Epithelial cell of proximal tubule (primary cell): ENCODE measurements around the gene PER2. TPM values are rescaled to one million over a fixed set of nuclear protein-coding genes. Genes with fewer than 3 reads are reported as not detected.

ENCODE experiments used
- DNase-seq: peaks from one replicate; pipeline ENCODE4 v3.0.0-alpha.2; 2011; ENCODE audit warnings: low read depth
- H3K4me3 ChIP-seq: 2 replicates; pipeline ENCODE4 v1.5.1; 2011; ENCODE audit warnings: low read depth, mild to moderate bottlenecking, low read length
- total RNA-seq: library from RNA; depleted of rRNA; stranded (reverse); fragments of >200 nt; gene quantifications from 2 replicates; pipeline ENCODE4 v1.2.3, GENCODE V29; 2015
- TF ChIP-seq, protein P1 (sequence below): conservative IDR thresholded peaks from 2 replicates; pipeline ENCODE4 v1.5.1; 2012; ENCODE audit warnings: low read depth, mild to moderate bottlenecking, low read length

Gene PER2
- total RNA-seq, 1 donor from 2014 or later, result 0.86 TPM

DNA sequence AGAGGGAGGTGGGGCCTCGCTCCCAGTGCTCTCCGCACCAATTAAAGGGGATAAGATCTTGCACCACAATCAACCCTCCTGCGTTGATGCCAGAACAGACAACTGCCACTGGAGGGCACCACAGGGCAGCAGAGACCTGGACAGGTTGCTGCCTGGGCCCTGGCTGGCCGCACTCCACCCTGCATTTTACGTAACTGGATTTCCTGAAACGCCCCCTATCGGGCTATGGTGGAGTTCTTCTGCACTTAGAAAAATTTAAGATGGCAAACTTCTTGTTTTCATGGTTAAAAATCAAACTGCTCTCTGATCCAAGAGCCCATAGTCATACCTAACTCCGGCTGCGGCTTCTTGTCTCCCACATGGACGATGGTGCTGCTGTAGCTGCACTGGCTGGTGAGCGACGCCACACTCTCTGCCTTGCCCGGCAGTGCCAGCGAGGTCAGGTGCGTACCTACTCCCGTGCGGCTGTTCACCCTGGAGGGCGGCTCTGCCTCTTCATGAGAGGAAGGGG is 31.8 kb downstream of the PER2 start:
- TF ChIP-seq, protein P1, sequence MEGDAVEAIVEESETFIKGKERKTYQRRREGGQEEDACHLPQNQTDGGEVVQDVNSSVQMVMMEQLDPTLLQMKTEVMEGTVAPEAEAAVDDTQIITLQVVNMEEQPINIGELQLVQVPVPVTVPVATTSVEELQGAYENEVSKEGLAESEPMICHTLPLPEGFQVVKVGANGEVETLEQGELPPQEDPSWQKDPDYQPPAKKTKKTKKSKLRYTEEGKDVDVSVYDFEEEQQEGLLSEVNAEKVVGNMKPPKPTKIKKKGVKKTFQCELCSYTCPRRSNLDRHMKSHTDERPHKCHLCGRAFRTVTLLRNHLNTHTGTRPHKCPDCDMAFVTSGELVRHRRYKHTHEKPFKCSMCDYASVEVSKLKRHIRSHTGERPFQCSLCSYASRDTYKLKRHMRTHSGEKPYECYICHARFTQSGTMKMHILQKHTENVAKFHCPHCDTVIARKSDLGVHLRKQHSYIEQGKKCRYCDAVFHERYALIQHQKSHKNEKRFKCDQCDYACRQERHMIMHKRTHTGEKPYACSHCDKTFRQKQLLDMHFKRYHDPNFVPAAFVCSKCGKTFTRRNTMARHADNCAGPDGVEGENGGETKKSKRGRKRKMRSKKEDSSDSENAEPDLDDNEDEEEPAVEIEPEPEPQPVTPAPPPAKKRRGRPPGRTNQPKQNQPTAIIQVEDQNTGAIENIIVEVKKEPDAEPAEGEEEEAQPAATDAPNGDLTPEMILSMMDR, result peak; percentile 100
- no peak overlapping the region for H3K4me3 ChIP-seq
- DNase-seq, result peak; percentile 82

DNA sequence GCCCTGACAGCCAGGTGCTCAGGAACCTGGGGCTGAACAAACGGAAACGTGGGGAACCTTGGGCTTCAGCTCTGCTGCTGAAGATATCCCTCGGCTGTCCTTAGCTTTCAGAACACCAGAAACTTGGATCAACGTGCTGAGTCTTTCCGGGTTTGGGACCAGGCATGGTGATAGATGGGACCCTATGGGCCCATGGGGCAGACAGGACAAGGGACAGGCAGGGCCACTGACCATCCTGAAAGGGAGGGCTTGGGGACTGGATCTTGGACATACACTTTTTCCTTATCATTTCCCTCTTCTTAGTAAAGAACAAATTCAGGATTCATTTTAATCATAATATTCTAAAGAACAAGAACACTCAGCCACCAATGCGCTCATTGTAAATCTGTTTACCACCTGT is 32.3 kb downstream of the PER2 start:
- TF ChIP-seq, protein P1, result no peak
- H3K4me3 ChIP-seq, result no peak overlapping the region
- DNase-seq, result no peak

DNA sequence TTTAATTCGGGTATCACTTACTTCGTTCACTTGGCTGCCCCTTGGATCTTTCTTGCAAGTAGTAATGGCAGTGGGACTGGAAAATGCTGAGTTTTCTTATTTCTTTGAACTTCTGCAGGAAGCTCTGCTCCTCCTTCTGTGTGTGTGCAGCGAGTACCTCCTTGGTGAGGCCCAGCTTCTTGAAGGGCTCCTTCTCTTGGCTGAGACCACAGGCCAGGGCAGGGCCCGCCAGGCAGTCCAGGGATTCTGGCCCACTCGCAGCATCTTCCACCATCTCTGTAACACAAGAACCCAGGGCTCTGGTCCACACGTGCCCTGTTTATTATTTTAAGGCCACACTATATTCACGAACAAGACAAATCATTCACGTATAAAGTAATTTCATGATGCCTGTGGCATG is 32.8 kb downstream of the PER2 start:
- no peak for DNase-seq
- TF ChIP-seq, protein P1, result no peak
- no peak overlapping the region for H3K4me3 ChIP-seq

DNA sequence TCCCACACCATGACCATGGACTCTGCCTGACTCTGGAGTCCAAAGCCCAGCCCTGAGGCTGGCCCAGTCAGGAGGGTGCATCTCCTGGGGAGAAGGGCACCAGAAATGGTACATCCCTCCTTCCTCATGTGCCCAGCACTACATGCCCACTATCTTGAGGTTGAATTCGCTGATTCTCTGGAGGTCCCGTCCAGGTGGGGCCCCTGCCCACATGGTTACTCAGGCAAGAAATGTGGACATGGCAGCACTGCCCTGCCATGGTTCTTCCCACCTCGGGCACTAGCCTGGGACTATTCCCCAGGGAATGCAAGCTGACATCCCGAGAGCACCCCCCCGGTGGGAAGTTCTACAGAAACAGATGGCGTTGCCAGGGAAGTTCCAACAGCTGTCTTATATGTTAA is 33.3 kb downstream of the PER2 start:
- TF ChIP-seq, protein P1, result no peak
- DNase-seq, result no peak

DNA sequence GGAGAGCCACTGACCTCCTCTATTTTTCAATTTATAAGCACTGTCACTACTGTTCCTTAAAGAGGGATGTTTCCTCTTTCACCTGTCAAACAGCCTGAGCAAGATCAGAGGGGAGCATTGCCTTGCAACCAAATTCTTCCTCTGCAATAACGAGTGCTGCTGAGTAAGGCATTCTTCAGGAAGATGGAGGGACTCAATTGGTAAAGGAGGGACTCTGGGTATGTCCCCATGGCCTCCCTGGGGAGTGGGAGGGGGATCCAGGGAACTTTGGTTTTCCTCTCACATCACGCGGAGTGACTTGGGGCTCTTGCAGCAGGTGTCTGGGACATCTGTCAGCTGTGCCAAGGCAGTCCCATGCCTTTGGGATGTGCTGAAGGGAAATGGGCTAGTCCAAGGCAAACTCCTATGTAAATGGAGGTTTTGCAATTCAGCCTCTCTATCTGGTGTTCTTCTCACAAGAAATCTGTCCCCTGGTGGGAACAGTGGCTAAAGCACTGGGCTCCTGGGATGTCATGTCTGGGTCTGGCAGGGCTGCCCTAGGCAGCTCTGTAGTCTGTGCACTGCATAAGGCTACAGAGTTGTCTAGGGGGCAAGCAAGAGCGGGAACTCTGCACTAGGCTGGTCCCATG is 34.2 kb downstream of the PER2 start:
- no peak overlapping the region for H3K4me3 ChIP-seq
- TF ChIP-seq, protein P1, result no peak
- no peak for DNase-seq

More for the DNA sequence above, 33.3 kb downstream of the PER2 start:
- no peak overlapping the region for H3K4me3 ChIP-seq

DNA sequence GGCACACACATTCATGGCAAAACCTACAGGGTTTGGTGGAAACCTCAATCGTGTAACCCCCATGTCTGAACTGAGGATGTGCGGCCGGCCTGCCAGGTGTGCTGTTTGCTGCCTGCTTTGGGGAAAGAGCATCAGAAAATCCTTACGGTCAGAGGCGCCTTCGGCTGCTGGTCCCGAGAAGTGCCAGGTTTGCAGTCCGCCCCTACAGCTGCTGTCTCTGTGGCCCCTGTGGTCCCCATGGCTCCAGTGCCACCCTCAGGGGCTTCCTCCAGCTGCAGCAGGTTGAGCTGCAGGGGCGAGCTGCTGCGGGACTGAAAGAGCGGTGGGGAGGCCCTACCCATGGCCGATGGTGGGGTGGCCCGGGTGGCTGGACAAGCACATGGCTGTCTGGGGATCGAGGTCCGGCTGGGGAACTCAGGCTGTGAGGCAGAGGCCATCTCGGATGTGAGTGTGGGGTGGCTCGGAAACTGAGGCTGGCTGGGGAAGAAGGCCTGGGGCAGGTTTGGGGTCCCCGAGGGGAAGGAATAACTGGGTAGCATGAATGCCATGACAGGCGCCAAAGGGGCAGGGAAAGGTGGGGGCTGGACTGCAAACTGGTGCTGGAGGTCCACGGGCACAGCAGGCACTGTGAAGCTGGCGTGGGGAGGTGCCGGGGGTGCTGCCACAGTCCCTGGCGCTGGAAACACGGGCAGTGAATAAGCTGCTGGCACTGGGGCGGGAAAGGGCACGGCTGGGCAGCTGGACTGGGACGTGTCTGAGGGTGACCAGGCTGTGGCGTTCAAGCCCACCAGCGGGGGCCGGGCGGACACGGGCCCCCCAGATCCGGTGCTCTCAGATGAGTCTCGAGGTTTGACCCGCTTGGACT is 35.4 kb downstream of the PER2 start:
- DNase-seq, result no peak
- no peak overlapping the region for H3K4me3 ChIP-seq
- TF ChIP-seq, protein P1, result no peak
